ENCODE results near the gene BTBD9. TPM values are rescaled to one million over a fixed set of nuclear protein-coding genes. Genes with fewer than 3 reads are reported as not detected.

Gene BTBD9
- total RNA-seq, 4 donors from 2014 or later: 17.3 to 50.3 (median 37.8) TPM

DNA sequence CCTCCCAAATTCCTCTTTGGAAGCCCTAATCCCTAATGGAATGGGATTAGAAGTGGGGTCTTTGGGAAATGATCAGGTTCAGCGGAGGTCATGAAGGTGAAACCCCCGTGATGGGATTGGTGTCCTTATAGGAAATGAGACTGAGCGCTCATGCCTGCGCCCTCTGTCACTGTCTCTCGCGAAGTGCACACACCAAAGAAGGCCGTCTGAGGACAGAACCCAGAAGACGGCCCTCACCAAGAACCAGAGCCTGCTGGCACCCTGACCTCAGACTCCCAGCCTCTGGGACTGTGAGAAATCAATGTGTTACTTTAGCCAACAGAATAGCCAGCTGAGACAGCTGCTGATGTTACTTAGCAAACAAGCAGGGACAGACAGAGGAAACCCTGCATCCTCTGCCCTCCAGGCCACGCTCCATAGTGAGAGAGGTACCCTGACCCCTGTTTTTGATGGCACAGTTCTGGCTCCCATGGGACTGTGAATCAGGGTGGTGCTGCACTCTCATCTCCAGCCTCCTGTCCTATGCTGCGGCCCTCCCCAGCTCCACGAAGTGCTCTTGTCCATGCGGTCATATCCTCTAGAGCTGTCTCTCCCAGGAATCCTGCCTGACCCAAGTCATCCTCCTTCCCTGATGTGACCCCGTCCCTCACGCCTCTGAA, 450.9 kb downstream of the BTBD9 start:
- TF ChIP-seq CTCF (IDR thresholded peaks at IDR 0.05) (no peak), POLR2A (IDR thresholded peaks at IDR 0.05) (no peak)
- peaks cover 0 to 6% (median 0%) of the 10 kb centered on the region in 3 donors for H3K36me3 ChIP-seq
- no peaks in the 10 kb centered on the region for H3K9me3 ChIP-seq
- no peaks in the 10 kb centered on the region for H3K27me3 ChIP-seq
- DNase-seq: peak in 1 of 3 donors; percentile 4
- H3K4me3 ChIP-seq: no peak overlapping the region
- no peak overlapping the region for H3K27ac ChIP-seq
- no peaks in the 10 kb centered on the region for H3K4me1 ChIP-seq

DNA sequence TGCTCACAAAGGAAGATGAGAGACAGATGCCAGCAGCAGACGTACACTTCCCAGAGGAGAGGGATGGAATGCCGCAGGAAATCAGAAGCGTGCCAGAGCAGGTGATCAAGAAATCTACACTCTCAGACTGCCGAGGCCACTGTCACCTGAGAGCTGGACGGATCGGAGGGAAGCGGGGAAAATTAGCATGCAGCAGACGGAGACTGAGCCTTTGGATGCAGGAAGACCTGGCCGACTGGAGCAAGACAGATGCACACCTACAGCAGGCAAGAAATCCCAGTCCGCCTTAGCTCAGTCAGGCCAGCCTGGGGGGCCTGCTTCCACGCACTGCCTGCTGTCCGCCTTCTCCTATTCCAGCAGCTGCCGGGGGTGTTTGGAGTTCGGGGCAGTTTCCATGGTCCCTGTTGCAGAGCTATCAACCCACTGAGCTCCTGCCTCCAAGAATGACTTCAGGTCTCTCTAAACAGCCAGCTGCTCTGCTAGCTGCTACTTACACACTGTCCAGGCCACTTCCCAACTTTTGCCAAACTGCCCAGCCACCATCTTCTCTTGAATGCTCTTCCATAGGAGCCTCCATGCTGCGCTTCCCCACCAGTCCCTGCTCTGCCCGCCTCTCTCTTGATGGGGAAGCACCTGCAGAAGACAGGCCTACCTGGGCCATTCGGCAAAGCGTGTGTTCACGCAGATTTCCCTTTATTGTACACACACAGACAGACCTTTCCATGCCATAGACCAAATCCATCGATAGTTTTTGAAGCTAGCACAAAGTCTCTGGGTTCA, 451.7 kb downstream of the BTBD9 start:
- Histone ChIP-seq H3K27me3 (no peaks in the 10 kb centered on the region), H3K4me3 (no peak overlapping the region), H3K27ac (no peak overlapping the region), H3K4me1 (no peaks in the 10 kb centered on the region), H3K36me3 (peaks cover 0 to 6% (median 0%) of the 10 kb centered on the region in 3 donors), H3K9me3 (no peaks in the 10 kb centered on the region)
- DNase-seq: peak in 1 of 3 donors; percentile 7
- TF ChIP-seq POLR2A (IDR thresholded peaks at IDR 0.05): no peak
- no peak for TF ChIP-seq CTCF (IDR thresholded peaks at IDR 0.05)

GRCh38 chr6:38187325-38187724, 452.4 kb downstream of the BTBD9 start:
- TF ChIP-seq CTCF (IDR thresholded peaks at IDR 0.05): no peak
- no peak for TF ChIP-seq POLR2A (IDR thresholded peaks at IDR 0.05)
- Histone ChIP-seq H3K9me3 (no peaks in the 10 kb centered on the region), H3K4me3 (no peak overlapping the region), H3K36me3 (peaks cover 0 to 6% (median 0%) of the 10 kb centered on the region in 3 donors), H3K4me1 (no peaks in the 10 kb centered on the region), H3K27me3 (no peaks in the 10 kb centered on the region), H3K27ac (no peak overlapping the region)
- no peak for DNase-seq

- H3K9me3 ChIP-seq: no peaks in the 10 kb centered on the region
- DNase-seq: peak in 1 of 3 donors; percentile 6
- no peaks in the 10 kb centered on the region for H3K27me3 ChIP-seq
- no peak overlapping the region for H3K4me3 ChIP-seq
- no peak overlapping the region for H3K27ac ChIP-seq
- no peaks in the 10 kb centered on the region for H3K4me1 ChIP-seq
- no peaks in the 10 kb centered on the region for H3K36me3 ChIP-seq
- TF ChIP-seq CTCF (IDR thresholded peaks at IDR 0.05): no peak
- no peak for TF ChIP-seq POLR2A (IDR thresholded peaks at IDR 0.05)
Observed at GRCh38 chr6:38185752-38186151, 454.0 kb downstream of the BTBD9 start.

DNA sequence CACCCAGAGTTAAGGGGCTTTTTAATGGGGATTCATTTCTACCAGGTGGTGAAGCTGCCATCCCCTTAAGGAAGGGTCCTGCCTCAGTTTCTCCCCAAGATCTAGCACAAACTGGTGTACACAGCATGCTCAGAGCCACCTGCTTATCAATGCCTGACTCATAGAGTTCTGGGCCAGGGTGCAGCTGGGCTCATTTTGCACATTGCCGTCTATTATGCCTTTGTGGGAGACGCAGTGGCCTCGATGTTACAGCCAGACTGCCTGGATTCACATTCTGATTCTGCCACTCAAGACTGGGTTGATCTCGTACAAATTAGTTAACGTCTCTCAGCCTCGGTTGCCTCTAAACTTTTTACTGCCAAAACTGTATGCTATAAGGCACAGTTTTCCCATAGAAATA, 454.5 kb downstream of the BTBD9 start:
- Histone ChIP-seq H3K36me3 (no peaks in the 10 kb centered on the region), H3K27ac (no peak overlapping the region), H3K4me1 (no peaks in the 10 kb centered on the region), H3K4me3 (no peak overlapping the region), H3K27me3 (no peaks in the 10 kb centered on the region), H3K9me3 (no peaks in the 10 kb centered on the region)
- peak in 1 of 3 donors; percentile 22 for DNase-seq
- no peak for TF ChIP-seq CTCF (IDR thresholded peaks at IDR 0.05)
- TF ChIP-seq POLR2A (IDR thresholded peaks at IDR 0.05): no peak

Measured in Peyer's patch (tissue), 4 donors.